Kasumi-1 (cell line): ENCODE measurements around the gene MYO3B.
"Not testable (repeated sequence)": the region's sequence is repeated elsewhere in the genome, so short reads cannot be mapped to it uniquely, and the experiment has no call there.

Source experiments
- DNase-seq, 2 experiments: peaks; one replicate each; lab custom pipeline; 2025; lab: John Stamatoyannopoulos, UW

The MYO3B gene

DNA sequence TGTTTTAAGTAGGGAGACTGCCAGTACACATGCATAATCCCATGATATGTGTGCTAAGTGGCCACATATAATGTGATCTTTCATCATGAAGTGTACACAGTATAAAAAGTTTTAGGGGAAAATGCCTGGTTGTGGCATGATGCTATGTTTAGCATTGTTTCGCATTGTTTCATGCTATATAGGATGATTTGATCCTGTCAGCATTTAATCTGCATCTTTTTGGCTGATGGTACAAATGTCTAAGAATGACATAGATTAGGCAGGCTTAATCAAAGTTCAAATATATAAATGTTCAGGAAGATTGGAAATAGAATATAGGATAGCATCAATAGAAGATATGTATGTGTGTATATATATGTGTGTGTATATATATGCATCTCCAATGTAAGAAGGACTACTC, 83.6 kb downstream of the MYO3B start:
- DNase-seq = no peak

DNA sequence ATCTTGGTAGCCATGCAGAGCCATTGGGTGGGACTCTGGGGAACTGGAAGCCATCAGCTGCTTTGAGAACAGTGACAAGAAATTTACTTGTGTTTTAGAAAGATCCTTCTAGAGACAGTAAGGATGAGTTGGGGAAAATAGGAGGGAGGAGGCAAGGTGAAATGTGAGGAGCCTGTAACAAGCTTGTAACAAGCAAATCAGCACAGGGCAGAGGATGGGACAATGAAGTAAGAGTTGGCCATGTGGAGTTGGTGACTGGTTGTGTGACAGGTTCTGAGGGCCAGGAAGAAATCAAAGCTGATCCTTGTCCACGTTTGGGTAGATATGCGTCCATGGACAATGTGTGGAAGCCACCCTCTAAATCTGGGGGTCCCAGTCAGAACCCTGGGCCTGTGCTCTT, 84.4 kb downstream of the MYO3B start:
- DNase-seq = no peak

DNA sequence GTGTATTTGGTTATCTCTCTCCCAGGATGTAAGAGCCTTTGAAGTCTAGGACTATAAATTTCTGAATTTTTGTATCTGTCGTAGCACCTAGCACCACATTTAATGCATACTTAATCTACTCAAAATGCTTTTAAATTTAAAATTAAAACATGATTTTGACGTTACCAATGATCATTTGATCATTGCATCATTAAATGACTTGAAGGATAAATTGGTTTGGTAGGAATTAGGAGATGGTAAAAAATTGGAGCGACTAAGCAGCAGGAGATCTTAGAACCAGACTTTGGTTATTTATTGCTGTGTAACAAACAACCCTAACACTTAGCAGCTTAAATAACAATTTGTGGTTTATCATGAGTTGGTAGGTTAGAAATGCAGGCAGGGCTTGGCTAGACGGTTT, 84.9 kb downstream of the MYO3B start:
- DNase-seq = no peak

DNA sequence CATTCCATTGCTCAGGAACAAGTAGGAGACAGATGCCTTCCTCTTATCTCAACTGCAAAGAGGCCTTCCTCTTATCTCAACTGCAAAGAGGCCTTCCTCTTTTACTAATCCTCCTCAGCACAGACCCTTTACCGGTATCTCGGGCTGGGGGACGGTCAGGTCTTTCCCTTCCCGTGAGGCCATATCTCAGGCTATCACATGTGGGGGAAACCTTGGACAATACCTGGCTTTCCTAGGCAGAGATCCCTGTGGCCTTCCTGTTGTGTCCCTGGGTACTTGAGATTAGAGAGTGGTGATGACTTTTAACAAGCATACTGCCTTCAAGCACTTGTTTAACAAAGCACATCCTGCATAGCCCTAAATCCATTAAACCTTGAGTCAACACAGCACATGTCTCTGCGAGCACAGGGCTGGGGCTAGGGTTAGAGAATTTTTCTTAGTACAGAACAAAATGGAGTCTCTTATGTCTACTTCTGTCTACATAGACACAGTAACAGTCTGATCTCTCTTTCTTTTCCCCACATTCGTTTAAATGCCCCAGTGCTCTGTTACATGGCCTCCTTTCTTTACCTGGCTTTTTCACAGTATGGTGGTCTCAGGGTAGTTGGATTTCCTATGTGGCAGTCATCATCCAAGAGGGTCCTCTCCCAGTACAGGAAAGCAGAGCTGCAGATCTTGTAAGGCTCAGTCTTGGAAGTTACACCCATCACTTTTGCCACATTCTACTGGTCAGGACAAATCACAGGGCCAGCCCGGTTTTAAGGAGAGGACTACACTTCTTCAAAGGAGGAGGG, 86.0 kb downstream of the MYO3B start:
- DNase-seq = not testable (repeated sequence)

DNA sequence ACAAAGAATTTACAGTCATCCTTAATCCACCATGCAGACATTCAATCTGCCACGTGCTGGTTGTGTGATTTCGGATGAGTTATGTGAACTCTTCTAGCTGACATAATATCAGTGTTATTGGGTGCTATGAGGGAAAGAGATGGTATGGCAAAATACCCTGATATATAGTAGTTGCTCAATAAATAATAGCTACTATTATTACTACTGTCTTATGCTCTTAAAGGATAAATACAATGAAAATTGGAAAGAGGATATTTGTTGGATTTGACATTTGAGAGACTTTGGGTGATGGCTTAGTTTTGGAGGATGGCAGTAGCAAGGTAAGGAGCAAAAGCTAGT, 86.5 kb downstream of the MYO3B start:
- no peak for DNase-seq

DNA sequence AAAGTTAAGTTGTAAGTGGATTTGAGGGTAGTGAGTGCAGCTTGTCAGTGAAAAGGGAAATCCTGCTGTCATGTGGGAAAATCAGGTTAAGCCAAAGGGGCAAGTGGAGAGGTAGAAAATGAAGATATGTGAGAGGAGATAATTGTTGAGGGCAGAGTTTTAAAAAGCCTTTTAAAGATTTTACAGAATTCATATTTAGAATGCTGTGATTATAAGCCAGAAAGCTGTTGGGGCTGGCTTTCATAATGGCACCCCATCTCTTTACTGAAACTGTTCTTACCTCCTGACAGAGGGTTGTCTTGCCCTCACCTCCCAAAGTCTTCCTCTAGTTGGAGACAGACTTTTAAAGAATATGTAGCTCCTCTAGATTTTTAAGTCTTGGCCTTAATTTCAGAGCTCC, 86.9 kb downstream of the MYO3B start:
- no peak for DNase-seq

DNA sequence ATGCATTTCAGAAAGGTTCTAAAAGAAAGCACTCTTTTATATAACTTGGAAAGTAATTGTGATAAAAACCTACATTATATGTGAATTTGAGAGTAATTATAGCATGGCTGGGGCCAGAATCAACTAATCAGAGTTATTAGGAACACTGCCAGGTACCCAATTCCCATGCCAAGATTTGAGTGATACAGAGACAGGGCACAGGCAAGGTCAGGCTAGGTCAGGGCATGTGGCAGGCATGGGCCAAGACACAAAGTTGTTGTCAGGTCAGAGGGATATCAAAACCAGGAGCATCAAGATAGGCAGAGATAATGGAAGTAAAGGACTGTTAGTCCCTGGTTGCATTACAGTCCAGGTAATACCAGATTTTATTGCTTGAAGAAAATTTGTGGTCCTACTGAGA, 87.4 kb downstream of the MYO3B start:
- no peak for DNase-seq

DNA sequence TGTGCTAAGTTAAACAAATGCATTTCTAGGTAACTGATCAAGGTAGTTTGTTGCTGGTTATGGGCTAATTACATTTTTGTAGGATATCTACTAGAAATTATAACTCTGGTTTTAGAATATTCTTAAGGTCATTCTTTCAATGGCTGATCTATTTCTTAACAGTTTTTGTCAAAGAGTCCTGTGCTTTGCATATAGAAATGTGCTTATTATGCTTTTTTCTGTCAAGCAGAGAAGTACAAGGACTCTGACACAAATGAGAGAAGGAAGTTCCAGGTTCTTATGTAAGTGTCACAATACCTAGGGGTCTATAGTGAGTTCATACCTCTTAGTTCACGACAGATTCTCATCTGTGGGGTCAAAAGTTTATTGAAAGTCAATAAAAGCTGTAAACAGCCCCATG, 88.4 kb downstream of the MYO3B start:
- no peak for DNase-seq

DNA sequence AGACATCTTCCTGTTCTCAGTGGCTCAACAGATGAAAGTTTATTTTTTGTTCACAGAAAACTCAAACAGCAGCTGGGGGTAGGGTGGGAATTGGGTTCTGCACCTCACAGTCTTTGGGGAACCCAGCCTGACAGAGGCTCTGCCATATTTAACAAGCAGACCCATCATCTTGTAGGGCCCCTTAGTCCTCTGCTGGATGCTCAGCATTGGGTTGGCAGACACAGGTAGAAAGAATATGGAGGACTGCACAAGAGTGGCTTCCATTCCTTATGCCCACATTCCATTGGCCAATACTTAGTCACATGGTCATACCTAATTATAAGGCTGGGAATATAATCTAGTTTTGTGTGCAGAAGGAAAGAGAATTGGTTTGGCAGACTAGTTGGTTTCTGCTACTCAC, 89.1 kb downstream of the MYO3B start:
- DNase-seq = no peak

DNA sequence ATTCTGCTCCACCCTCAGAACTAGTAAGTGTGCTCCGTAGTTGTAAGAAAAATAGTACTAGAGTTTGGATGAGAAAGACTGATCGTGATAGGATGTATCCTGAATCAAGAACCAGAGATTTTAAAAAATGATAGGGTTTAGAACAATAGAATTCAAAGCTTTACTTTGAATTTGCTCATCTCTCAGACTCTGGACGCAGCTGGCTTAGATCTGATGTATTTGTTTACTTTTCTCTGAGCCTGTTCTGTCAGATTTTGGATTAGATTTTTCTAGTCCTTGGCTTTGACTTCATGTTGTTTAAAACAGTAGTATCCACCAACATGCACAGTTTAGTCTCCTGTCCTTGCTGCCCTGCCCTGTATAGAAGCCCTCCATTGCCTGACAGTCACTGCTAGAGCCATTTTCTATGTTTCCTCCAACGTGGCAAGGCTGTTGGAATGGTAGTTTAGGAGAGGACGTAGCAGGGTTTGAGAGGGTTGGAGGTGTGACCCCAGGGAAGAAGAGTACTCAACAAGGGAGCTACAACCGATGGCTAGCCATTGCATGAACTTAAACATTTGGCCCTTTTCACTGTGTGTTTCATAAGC, 92.4 kb downstream of the MYO3B start:
- DNase-seq = no peak

DNA sequence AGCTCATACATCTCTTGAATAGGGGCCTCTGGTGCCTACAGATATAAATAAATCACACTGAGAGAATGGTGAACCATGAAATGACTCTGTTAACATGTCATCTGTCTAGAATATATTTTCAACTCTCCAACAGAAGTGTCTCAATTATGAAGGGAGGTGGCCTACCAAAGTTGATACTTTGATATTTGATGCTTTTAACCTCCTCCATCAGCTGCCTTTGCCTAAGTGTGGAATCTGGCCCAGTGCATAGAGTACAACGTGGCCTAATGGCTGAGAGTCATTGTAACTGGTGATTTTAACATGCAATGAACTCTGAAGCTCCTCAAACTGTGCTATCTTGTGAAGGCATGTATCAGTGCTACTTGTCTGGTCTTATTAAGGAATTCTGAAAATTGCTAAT, 93.4 kb downstream of the MYO3B start:
- DNase-seq = no peak

DNA sequence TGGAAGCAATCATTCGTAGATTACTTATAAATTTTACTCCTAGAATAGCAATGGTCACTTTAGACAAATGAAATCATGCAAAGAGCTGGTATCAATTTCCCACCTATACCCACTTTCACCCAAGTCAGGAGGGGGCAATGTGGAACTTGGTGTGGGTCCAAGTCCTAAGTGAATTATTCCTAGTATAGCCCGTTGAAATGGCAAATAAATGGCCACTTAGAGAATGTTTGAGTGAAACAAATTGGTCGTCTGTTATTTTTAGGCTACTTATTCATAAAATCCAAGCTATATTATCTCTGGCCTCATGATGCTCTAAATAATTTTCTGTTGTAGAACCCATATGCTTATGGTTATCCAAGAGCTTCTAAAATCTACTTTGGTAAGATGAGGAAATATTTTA, 98.1 kb downstream of the MYO3B start:
- no peak for DNase-seq

DNA sequence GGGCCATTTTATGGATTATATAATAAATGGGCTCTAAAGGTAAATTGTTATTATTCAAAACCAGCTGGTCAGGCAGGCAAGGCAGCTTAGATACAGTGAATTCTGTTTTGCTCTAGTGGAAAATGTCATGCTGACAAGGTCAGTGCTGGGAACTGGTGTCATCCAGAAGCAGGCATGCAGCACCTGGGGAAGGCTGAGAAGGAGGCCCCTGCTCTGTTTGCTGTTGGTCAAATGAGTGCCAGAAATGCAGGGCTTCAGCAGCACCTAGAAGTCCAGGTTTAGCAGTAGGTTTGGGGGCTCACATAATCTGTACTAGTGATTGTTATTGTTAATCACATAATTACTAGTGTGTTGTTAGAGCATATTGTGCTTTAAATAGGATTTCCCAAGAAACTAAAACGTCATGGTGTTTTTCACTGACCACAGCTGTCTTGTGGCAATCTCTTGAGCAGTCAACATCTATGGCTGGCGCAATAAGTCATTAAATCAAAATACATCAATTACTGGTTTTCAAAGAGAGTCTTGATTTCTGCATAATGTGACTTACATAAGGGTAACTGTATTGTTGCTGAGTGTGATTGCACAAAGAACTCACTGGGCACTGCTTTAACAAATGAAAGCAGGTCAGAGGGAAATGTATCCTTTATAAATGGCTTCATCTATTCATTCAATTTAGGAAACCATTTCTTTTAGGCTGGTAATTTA, 99.1 kb downstream of the MYO3B start:
- DNase-seq = no peak

DNA sequence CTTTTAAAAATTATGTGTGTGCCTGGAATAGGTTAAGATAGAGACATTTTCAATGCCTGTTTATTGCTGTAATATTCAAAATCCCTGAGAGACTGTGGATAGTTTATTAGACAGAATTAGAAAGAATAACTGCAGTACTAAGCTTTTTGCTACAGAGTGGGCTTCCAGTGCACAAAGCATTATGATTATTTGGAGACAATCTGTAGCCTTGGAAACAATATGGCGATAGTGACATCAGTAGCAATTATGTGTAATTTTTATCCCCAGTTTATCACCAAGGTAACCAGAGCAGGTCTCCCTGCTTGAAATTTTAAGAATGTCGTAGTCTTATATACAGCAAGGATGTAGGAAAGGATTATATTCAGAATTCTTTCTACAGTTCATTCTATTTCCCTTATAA, 100.0 kb downstream of the MYO3B start:
- no peak for DNase-seq

DNA sequence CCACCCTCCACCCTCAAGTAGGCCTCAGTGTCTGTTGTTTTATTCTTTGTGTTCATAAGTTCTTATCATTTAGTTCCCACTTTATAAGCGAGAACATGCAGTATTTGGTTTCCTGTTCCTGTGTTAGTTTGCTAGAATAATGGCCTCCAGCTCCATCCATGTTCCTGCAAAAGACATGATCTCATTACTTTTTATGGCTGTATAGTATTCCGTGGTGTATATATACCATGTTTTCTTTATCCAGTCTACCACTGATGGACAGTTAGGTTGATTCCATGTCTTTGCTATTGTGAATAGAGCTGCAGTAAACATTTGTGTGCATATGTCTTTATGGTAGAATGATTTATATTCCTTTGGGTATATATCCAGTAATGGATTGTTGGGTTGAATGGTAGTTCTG, 101.7 kb downstream of the MYO3B start:
- not testable (repeated sequence) for DNase-seq

DNA sequence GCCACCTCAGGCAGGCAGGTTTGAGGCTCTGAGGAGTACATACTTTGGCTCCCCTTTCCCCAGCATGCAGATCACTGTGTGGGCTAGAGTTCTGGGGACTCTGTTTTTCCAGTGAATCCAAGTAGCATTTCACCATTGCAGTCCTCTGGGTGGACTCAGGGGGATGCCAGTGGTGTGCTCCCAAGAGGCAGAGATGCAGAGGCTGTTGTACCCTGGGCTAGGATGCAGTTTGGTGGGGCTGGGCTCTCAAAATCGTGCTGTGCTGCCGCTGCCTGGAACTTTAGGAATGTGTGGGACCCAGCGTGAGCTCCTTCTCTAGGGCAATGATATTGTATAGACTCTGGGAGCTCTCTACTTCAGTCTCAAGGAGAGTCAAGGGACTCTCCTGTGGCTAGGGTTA, 104.9 kb downstream of the MYO3B start:
- no peak for DNase-seq

DNA sequence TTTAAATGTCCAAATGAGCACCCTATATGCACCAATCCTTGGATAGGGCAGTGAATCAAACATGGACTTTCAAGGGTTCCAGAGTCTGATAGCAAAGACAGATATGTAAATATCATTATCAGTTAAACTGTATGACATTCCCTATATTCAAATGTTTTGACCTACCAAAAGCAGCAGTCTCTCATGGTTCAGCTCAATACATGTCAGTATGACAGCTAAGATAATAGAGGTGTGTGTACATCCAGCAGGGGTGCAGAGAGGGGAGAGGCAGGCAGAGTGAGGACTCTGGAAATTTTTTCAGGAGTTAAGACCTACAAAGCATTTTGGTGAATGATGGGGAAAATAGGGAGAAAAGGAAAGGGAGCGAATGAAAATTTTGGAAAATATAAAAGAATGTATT, 106.3 kb downstream of the MYO3B start:
- no peak for DNase-seq

DNA sequence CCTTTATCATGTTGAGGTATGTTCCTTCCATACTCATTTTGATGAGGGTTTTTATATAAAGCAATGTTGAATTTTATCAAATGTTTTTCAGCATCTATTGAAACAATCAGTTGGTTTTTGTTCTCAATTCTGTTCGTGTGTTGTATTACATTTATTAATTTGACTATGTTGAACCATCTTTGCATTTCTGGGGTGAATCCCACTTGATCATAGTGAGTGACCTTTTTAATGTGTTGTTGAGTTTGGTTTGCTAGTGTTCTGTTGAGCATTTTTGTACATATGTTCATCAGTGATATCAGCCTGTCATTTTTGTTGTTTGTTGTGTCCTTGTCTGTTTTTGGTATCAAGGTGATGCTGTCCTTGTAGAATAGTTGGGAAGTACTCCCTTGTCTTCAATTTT, 110.9 kb downstream of the MYO3B start:
- DNase-seq = no peak

DNA sequence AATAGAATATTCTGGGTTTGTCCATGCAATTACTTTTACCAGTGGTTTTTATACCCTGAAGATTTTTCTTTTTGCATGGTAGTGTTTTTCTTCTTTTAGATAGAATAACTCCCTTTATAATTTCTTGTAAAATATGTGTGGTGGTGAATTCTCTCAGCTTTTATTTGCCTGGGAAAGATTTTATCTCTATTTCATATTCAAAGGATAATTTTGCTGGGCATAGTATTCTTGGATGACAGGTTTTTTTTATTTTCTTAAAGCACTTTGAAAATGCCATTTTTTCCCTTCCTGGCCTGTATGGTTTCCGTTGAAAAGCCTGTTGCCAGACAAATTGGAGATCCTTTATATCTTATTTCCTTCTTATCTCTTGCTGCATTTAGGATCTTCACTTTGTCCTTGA, 113.5 kb downstream of the MYO3B start:
- DNase-seq = no peak

DNA sequence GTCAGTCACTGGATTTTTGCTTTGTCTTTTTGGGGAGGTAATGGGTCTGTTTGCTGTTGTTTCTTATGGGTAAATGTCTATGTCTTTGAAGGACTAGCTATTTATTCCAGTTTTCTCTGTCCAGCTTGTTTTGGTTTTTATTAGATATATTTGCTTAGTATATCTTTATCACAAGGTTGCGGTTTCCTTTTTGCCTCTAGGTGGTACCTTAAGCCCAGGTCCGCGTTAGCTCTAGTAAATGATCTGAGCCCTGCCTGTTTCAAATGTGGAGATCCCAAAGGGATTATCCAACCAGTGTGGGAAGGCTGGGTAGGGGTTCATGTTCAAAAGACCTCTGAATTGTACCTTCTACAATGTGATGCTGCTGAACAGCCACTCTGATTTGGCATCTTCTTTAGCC, 114.5 kb downstream of the MYO3B start:
- no peak for DNase-seq

DNA sequence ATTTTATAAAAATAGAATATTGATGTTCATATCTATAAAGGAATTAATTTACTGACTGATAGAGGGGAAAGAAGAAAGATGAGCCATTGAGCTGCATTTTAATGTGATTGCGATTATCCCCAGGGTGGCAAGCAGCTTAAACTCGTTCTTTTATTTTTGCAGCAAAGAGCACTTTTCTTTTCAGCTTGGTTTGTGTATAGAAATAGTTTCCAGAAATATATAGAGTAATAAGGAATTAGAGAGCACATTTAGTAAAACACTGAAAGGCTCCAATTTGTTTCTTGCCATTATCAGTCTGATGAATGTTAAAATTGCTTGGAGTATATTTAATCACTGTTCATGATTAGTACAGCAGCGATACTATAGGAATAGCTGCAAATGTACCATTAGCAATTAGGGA, 119.5 kb downstream of the MYO3B start:
- DNase-seq = no peak

DNA sequence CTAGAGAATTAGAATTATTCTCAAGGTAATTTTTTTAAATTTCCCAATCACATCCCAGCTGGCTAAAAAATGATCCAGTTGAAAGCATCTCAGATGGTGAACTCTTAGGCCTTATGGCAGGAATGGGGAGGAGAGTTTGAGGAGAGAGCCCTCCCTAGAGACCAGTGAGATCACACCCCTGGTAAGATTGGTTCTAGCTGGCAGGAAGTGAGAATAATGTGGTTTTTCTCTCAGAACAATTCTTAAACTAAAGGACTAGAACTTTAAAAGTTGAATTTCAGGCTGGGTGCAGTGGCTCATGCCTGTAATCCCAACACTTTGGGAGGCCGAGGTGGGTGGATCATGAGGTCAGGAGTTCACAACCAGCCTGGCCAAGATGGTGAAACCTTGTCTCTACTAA, 120.2 kb downstream of the MYO3B start:
- DNase-seq = no peak

DNA sequence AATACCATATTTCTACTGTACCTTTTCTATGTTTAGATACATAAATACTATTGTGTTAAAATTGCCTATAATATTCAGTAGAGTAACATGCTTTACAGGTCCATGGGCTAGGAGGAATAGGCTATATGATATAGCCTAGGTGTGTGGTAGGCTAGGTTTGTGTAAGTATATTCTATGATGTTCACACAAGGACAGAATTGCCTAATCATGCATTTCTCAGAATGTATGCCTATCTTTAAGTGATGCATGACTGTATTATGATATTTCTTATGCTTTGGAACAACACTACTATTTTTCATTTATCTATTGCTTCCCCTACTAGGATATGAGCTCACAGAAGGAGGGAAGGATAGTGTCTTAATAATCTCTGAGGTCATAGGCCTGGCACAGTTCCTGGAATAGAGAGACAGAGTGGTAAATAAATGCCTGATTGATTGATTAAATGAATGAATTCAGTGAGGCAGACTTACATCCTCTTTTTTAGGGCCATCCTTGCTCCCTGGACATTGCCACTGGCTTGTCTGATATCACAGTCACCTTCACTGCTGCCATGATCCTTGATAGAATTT, 121.0 kb downstream of the MYO3B start:
- DNase-seq = no peak
